Fibroblast of the conjunctiva (primary cell): ENCODE measurements around the gene SLC39A10.
A peak's percentile ranks its signal among the peaks of the same experiment; 100 is the strongest.
"Not testable (repeated sequence)": the region's sequence is repeated elsewhere in the genome, so short reads cannot be mapped to it uniquely, and the experiment has no call there.

Source experiments
- DNase-seq: peaks from one replicate; pipeline ENCODE4 v3.0.0-alpha.2; 2010; ENCODE audit warnings: low read depth

SLC39A10 gene

GRCh38 chr2:195671563-195671962 is 14.5 kb downstream of the SLC39A10 start:
- no peak for DNase-seq

GRCh38 chr2:195672674-195673073 is 15.6 kb downstream of the SLC39A10 start:
- DNase-seq: no peak

GRCh38 chr2:195674491-195675221 is 17.6 kb downstream of the SLC39A10 start:
- no peak for DNase-seq

- DNase-seq: no peak
Measured at GRCh38 chr2:195675783-195676427, 18.9 kb downstream of the SLC39A10 start.

- no peak for DNase-seq
Measured at GRCh38 chr2:195677290-195677689, 20.3 kb downstream of the SLC39A10 start.

GRCh38 chr2:195677884-195678283 is 20.9 kb downstream of the SLC39A10 start:
- DNase-seq: no peak

- no peak for DNase-seq
Measured at GRCh38 chr2:195682077-195682476, 25.1 kb downstream of the SLC39A10 start.

GRCh38 chr2:195683174-195683573 is 26.1 kb downstream of the SLC39A10 start:
- peak; percentile 5 for DNase-seq

GRCh38 chr2:195686564-195686963 is 29.5 kb downstream of the SLC39A10 start:
- no peak for DNase-seq

GRCh38 chr2:195687320-195688086 is 30.5 kb downstream of the SLC39A10 start:
- DNase-seq: no peak

GRCh38 chr2:195692531-195692930 is 35.5 kb downstream of the SLC39A10 start:
- DNase-seq: not testable (repeated sequence)

GRCh38 chr2:195694553-195694952 is 37.5 kb downstream of the SLC39A10 start:
- no peak for DNase-seq

GRCh38 chr2:195695002-195695631 is 38.1 kb downstream of the SLC39A10 start:
- DNase-seq: no peak

- no peak for DNase-seq
Measured at GRCh38 chr2:195696012-195696411, 39.0 kb downstream of the SLC39A10 start.

- no peak for DNase-seq
Measured at GRCh38 chr2:195697681-195698220, 40.7 kb downstream of the SLC39A10 start.

- no peak for DNase-seq
Measured at GRCh38 chr2:195700480-195700879, 43.5 kb downstream of the SLC39A10 start.

- DNase-seq: no peak
Measured at GRCh38 chr2:195706161-195706900, 49.3 kb downstream of the SLC39A10 start.

- peak; percentile 24 for DNase-seq
Measured at GRCh38 chr2:195709901-195710806, 53.1 kb downstream of the SLC39A10 start.

- no peak for DNase-seq
Measured at GRCh38 chr2:195711478-195711877, 54.5 kb downstream of the SLC39A10 start.

GRCh38 chr2:195716466-195716865 is 59.4 kb downstream of the SLC39A10 start:
- no peak for DNase-seq
